ENCODE measurements around the gene NELL1. TPM values are rescaled to one million over a fixed set of nuclear protein-coding genes. Genes with fewer than 3 reads are reported as not detected.
"Not testable (repeated sequence)": the region's sequence is repeated elsewhere in the genome, so short reads cannot be mapped to it uniquely, and the experiment has no call there.

The NELL1 gene
- total and polyA plus RNA-seq, 2 experiments from 2014 or later = not detected

GRCh38 chr11:20854215-20854955, 185.0 kb downstream of the NELL1 start:
- no peaks in the 10 kb centered on the region for H3K27me3 ChIP-seq (replicated peaks; ENCODE audit: insufficient read depth)
- 4 to 22% methylated on average over 1 of the region's 1 CpG for WGBS, 2 experiments (ENCODE audit: low coverage in 1 of 2, low lambda C conversion rate in 2 of 2, missing lambda C conversion rate in 2 of 2)
- no peaks in the 10 kb centered on the region for H3K4me1 ChIP-seq (ENCODE audit: insufficient read depth)
- no peak overlapping the region for H3K27ac ChIP-seq
- H3K9me2 ChIP-seq (ENCODE audit: insufficient read depth) = no peaks in the 10 kb centered on the region
- DNase-seq = no peak
- no peak overlapping the region for H3K4me2 ChIP-seq (ENCODE audit: unreplicated experiment)
- in situ Hi-C loops (cut with MboI) = no loop called here
- no peaks in the 10 kb centered on the region for H3F3A ChIP-seq (ENCODE audit: insufficient read depth)
- no peaks in the 10 kb centered on the region for H3K36me3 ChIP-seq (ENCODE audit: low read depth)
- H3K4me3 ChIP-seq = no peak overlapping the region
- no peaks in the 10 kb centered on the region for H3K79me2 ChIP-seq (ENCODE audit: insufficient read depth)
- no peaks in the 10 kb centered on the region for H3K9me3 ChIP-seq (ENCODE audit: low read depth)
- TF ChIP-seq EZH2phosphoT487 (IDR thresholded peaks at IDR 0.05; ENCODE audit: insufficient read depth, low read depth) = no peak
- TF ChIP-seq EZH2 (IDR thresholded peaks at IDR 0.05; ENCODE audit: insufficient read depth, poor library complexity, severe bottlenecking) = no peak
- no peak overlapping the region for H2AFZ ChIP-seq
- no peak overlapping the region for H3K9ac ChIP-seq
- no peaks in the 10 kb centered on the region for H4K20me1 ChIP-seq (ENCODE audit: insufficient read depth)

- TF ChIP-seq EZH2phosphoT487 (IDR thresholded peaks at IDR 0.05; ENCODE audit: insufficient read depth, low read depth) (no peak), EZH2 (IDR thresholded peaks at IDR 0.05; ENCODE audit: insufficient read depth, poor library complexity, severe bottlenecking) (no peak)
Observed at GRCh38 chr11:20861322-20861721, 191.9 kb downstream of the NELL1 start.

DNA sequence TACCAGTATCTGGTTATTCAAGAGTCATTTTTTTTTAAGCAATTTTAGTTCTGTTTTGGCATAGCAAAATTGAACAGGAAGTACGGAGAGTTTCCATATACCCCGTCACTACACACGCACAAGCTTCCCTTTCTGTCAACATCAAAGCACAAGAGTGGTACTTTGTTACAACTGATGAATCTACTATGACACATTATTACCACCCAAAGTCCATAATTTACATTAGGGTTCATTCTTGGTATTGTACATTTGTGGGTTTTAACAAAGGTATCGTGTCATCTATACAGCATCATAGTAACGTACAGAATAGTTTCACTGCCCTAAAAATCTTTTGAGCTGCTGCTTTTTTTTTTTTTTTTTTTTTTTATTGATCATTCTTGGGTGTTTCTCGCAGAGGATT, 192.9 kb downstream of the NELL1 start:
- H3K9me2 ChIP-seq (ENCODE audit: insufficient read depth); H3K36me3 ChIP-seq (ENCODE audit: low read depth); H3K9ac ChIP-seq; H3F3A ChIP-seq (ENCODE audit: insufficient read depth); H3K27me3 ChIP-seq (replicated peaks; ENCODE audit: insufficient read depth); in situ Hi-C loops (cut with MboI); H3K27ac ChIP-seq; H3K79me2 ChIP-seq (ENCODE audit: insufficient read depth); H3K4me2 ChIP-seq (ENCODE audit: unreplicated experiment); H4K20me1 ChIP-seq (ENCODE audit: insufficient read depth); DNase-seq; H2AFZ ChIP-seq; H3K9me3 ChIP-seq (ENCODE audit: low read depth); H3K4me3 ChIP-seq; H3K4me1 ChIP-seq (ENCODE audit: insufficient read depth): not testable (repeated sequence)
- WGBS, 2 experiments (ENCODE audit: low coverage in 1 of 2, low lambda C conversion rate in 2 of 2, missing lambda C conversion rate in 2 of 2) = 51 to 55% methylated on average over 6 of the region's 6 CpGs

More at GRCh38 chr11:20861322-20861721, 191.9 kb downstream of the NELL1 start:
- Histone ChIP-seq H3K4me1 (ENCODE audit: insufficient read depth) (no peaks in the 10 kb centered on the region), H2AFZ (no peak overlapping the region), H3K79me2 (ENCODE audit: insufficient read depth) (no peaks in the 10 kb centered on the region), H4K20me1 (ENCODE audit: insufficient read depth) (no peaks in the 10 kb centered on the region), H3K9ac (no peak overlapping the region), H3K27me3 (replicated peaks; ENCODE audit: insufficient read depth) (no peaks in the 10 kb centered on the region), H3K27ac (no peak overlapping the region), H3K9me2 (ENCODE audit: insufficient read depth) (no peaks in the 10 kb centered on the region), H3F3A (ENCODE audit: insufficient read depth) (no peaks in the 10 kb centered on the region), H3K4me3 (no peak overlapping the region), H3K9me3 (ENCODE audit: low read depth) (no peaks in the 10 kb centered on the region), H3K36me3 (ENCODE audit: low read depth) (no peaks in the 10 kb centered on the region), H3K4me2 (ENCODE audit: unreplicated experiment) (no peak overlapping the region)
- DNase-seq = no peak
- WGBS, 2 experiments (ENCODE audit: low coverage in 1 of 2, low lambda C conversion rate in 2 of 2, missing lambda C conversion rate in 2 of 2) = 36 to 41% methylated on average over 2 of the region's 2 CpGs
- in situ Hi-C loops (cut with MboI) = no loop called here

GRCh38 chr11:20864628-20865027, 195.2 kb downstream of the NELL1 start:
- no peak overlapping the region for H3K4me2 ChIP-seq (ENCODE audit: unreplicated experiment)
- H3K27me3 ChIP-seq (replicated peaks; ENCODE audit: insufficient read depth) = no peaks in the 10 kb centered on the region
- H3K4me3 ChIP-seq = no peak overlapping the region
- H3K36me3 ChIP-seq (ENCODE audit: low read depth) = no peaks in the 10 kb centered on the region
- H3K9me2 ChIP-seq (ENCODE audit: insufficient read depth) = no peaks in the 10 kb centered on the region
- in situ Hi-C loops (cut with MboI) = no loop called here
- H4K20me1 ChIP-seq (ENCODE audit: insufficient read depth) = no peaks in the 10 kb centered on the region
- H3K79me2 ChIP-seq (ENCODE audit: insufficient read depth) = no peaks in the 10 kb centered on the region
- H3K9me3 ChIP-seq (ENCODE audit: low read depth) = no peaks in the 10 kb centered on the region
- H3K27ac ChIP-seq = no peak overlapping the region
- no peak overlapping the region for H3K9ac ChIP-seq
- H3F3A ChIP-seq (ENCODE audit: insufficient read depth) = no peaks in the 10 kb centered on the region
- H3K4me1 ChIP-seq (ENCODE audit: insufficient read depth) = no peaks in the 10 kb centered on the region
- DNase-seq = no peak
- no peak for TF ChIP-seq EZH2 (IDR thresholded peaks at IDR 0.05; ENCODE audit: insufficient read depth, poor library complexity, severe bottlenecking)
- TF ChIP-seq EZH2phosphoT487 (IDR thresholded peaks at IDR 0.05; ENCODE audit: insufficient read depth, low read depth) = no peak
- H2AFZ ChIP-seq = no peak overlapping the region

- H3F3A ChIP-seq (ENCODE audit: insufficient read depth) = no peaks in the 10 kb centered on the region
- no peaks in the 10 kb centered on the region for H3K27me3 ChIP-seq (replicated peaks; ENCODE audit: insufficient read depth)
- H3K4me2 ChIP-seq (ENCODE audit: unreplicated experiment) = no peak overlapping the region
- H3K9me3 ChIP-seq (ENCODE audit: low read depth) = no peaks in the 10 kb centered on the region
- in situ Hi-C loops (cut with MboI) = no loop called here
- no peaks in the 10 kb centered on the region for H3K36me3 ChIP-seq (ENCODE audit: low read depth)
- no peak overlapping the region for H3K4me3 ChIP-seq
- H3K79me2 ChIP-seq (ENCODE audit: insufficient read depth) = no peaks in the 10 kb centered on the region
- H2AFZ ChIP-seq = no peak overlapping the region
- no peak for DNase-seq
- WGBS, 2 experiments (ENCODE audit: low coverage in 1 of 2, low lambda C conversion rate in 2 of 2, missing lambda C conversion rate in 2 of 2) = 13% methylated on average over 4 of the region's 4 CpGs
- H3K4me1 ChIP-seq (ENCODE audit: insufficient read depth) = no peaks in the 10 kb centered on the region
- H4K20me1 ChIP-seq (ENCODE audit: insufficient read depth) = no peaks in the 10 kb centered on the region
- H3K9ac ChIP-seq = no peak overlapping the region
- TF ChIP-seq EZH2 (IDR thresholded peaks at IDR 0.05; ENCODE audit: insufficient read depth, poor library complexity, severe bottlenecking) (no peak), EZH2phosphoT487 (IDR thresholded peaks at IDR 0.05; ENCODE audit: insufficient read depth, low read depth) (no peak)
- H3K9me2 ChIP-seq (ENCODE audit: insufficient read depth) = no peaks in the 10 kb centered on the region
- no peak overlapping the region for H3K27ac ChIP-seq
Observed at GRCh38 chr11:20865161-20865560, 195.8 kb downstream of the NELL1 start.
